Activated naive CD8-positive, alpha-beta T cell treated with anti-CD3 and anti-CD28 coated beads, Interleukin-2, amount 50 U/mL, for 24 hours (primary cell): ENCODE data around the gene OR10A3.

Source experiments
- ATAC-seq: fragments of 150-1000 bp; cut with Tn5 transposase; one replicate; pipeline ENCODE4 v1.10.0; 2021
- DNase-seq: peaks from one replicate; pipeline ENCODE4 v3.0.0; 2021
- H3K27ac Mint-ChIP-seq: one replicate; pipeline ENCODE4 v1.8.0; 2021; ENCODE audit warnings: mild to moderate bottlenecking, mixed read lengths
- H3K27me3 Mint-ChIP-seq: one replicate; pipeline ENCODE4 v1.8.0; 2021; ENCODE audit warnings: mixed read lengths
- H3K36me3 Mint-ChIP-seq: one replicate; pipeline ENCODE4 v1.8.0; 2021; ENCODE audit warnings: low read depth, mixed read lengths
- H3K4me1 Mint-ChIP-seq: one replicate; pipeline ENCODE4 v1.8.0; 2021; ENCODE audit warnings: mixed read lengths
- H3K4me3 Mint-ChIP-seq: one replicate; pipeline ENCODE4 v1.8.0; 2021; ENCODE audit warnings: mild to moderate bottlenecking, moderate library complexity, mixed read lengths
- H3K9me3 Mint-ChIP-seq: one replicate; pipeline ENCODE4 v1.8.0; 2021; ENCODE audit warnings: mixed read lengths

OR10A3 gene

GRCh38 chr11:7907121-7907520 lies 34.4 kb downstream of the OR10A3 start:
- Mint-ChIP-seq H3K4me1 (no peaks in the 10 kb centered on the region), H3K27me3 (peaks cover 5% of the 10 kb centered on the region)
- DNase-seq = no peak

GRCh38 chr11:7906481-7906880 lies 35.0 kb downstream of the OR10A3 start:
- peaks cover 5% of the 10 kb centered on the region for H3K27me3 Mint-ChIP-seq
- H3K9me3 Mint-ChIP-seq = no peaks in the 10 kb centered on the region
- DNase-seq (no peak), ATAC-seq (no peak)
- no peaks in the 10 kb centered on the region for H3K36me3 Mint-ChIP-seq
- no peak overlapping the region for H3K27ac Mint-ChIP-seq
- no peak overlapping the region for H3K4me3 Mint-ChIP-seq
- H3K4me1 Mint-ChIP-seq = no peaks in the 10 kb centered on the region

More at GRCh38 chr11:7907121-7907520, 34.4 kb downstream of the OR10A3 start:
- Mint-ChIP-seq H3K4me3 (no peak overlapping the region), H3K9me3 (no peaks in the 10 kb centered on the region), H3K36me3 (no peaks in the 10 kb centered on the region), H3K27ac (no peak overlapping the region)
- ATAC-seq = no peak

- Mint-ChIP-seq H3K9me3 (no peaks in the 10 kb centered on the region), H3K4me1 (no peaks in the 10 kb centered on the region), H3K4me3 (no peak overlapping the region), H3K27me3 (peaks cover 5% of the 10 kb centered on the region), H3K36me3 (no peaks in the 10 kb centered on the region), H3K27ac (no peak overlapping the region)
- ATAC-seq (no peak), DNase-seq (no peak)
Measured at GRCh38 chr11:7905961-7906429, 35.5 kb downstream of the OR10A3 start.

GRCh38 chr11:7905549-7905948 lies 36.0 kb downstream of the OR10A3 start:
- DNase-seq = no peak
- Mint-ChIP-seq H3K4me3 (no peak overlapping the region), H3K27ac (no peak overlapping the region), H3K27me3 (peaks cover 5% of the 10 kb centered on the region), H3K4me1 (no peaks in the 10 kb centered on the region), H3K9me3 (no peaks in the 10 kb centered on the region), H3K36me3 (no peaks in the 10 kb centered on the region)
- ATAC-seq = no peak

- H3K9me3 Mint-ChIP-seq = no peaks in the 10 kb centered on the region
- H3K4me3 Mint-ChIP-seq = no peak overlapping the region
- ATAC-seq = no peak
- H3K27me3 Mint-ChIP-seq = peaks cover 5% of the 10 kb centered on the region
- H3K27ac Mint-ChIP-seq = no peak overlapping the region
- no peak for DNase-seq
- no peaks in the 10 kb centered on the region for H3K36me3 Mint-ChIP-seq
- no peaks in the 10 kb centered on the region for H3K4me1 Mint-ChIP-seq
Measured at GRCh38 chr11:7904917-7905316, 36.6 kb downstream of the OR10A3 start.

- Mint-ChIP-seq H3K27ac (no peak overlapping the region), H3K4me1 (no peaks in the 10 kb centered on the region), H3K4me3 (no peak overlapping the region), H3K36me3 (no peaks in the 10 kb centered on the region), H3K27me3 (peaks cover 7% of the 10 kb centered on the region), H3K9me3 (no peaks in the 10 kb centered on the region)
- no peak for DNase-seq
- ATAC-seq = no peak
Measured at GRCh38 chr11:7903940-7904339, 37.6 kb downstream of the OR10A3 start.

- no peaks in the 10 kb centered on the region for H3K4me1 Mint-ChIP-seq
- H3K36me3 Mint-ChIP-seq = no peaks in the 10 kb centered on the region
- DNase-seq = no peak
- ATAC-seq = no peak
- H3K4me3 Mint-ChIP-seq = no peak overlapping the region
- peaks cover 2% of the 10 kb centered on the region for H3K27me3 Mint-ChIP-seq
- H3K9me3 Mint-ChIP-seq = no peaks in the 10 kb centered on the region
- no peak overlapping the region for H3K27ac Mint-ChIP-seq
Measured at GRCh38 chr11:7901319-7901854, 40.1 kb downstream of the OR10A3 start.

- no peak for ATAC-seq
- H3K36me3 Mint-ChIP-seq = no peaks in the 10 kb centered on the region
- no peaks in the 10 kb centered on the region for H3K4me1 Mint-ChIP-seq
Measured at GRCh38 chr11:7900686-7901085, 40.8 kb downstream of the OR10A3 start.

GRCh38 chr11:7899418-7899817 lies 42.1 kb downstream of the OR10A3 start:
- Mint-ChIP-seq H3K27ac (no peak overlapping the region), H3K27me3 (peaks cover 2% of the 10 kb centered on the region), H3K9me3 (no peaks in the 10 kb centered on the region), H3K36me3 (no peaks in the 10 kb centered on the region), H3K4me1 (no peaks in the 10 kb centered on the region), H3K4me3 (no peak overlapping the region)
- DNase-seq = no peak
- ATAC-seq = no peak

More at GRCh38 chr11:7900686-7901085, 40.8 kb downstream of the OR10A3 start:
- Mint-ChIP-seq H3K9me3 (no peaks in the 10 kb centered on the region), H3K4me3 (no peak overlapping the region), H3K27me3 (peaks cover 2% of the 10 kb centered on the region), H3K27ac (no peak overlapping the region)
- DNase-seq = no peak

- H3K27ac Mint-ChIP-seq = no peak overlapping the region
- DNase-seq (no peak), ATAC-seq (no peak)
- H3K27me3 Mint-ChIP-seq = peaks cover 2% of the 10 kb centered on the region
- no peaks in the 10 kb centered on the region for H3K4me1 Mint-ChIP-seq
- no peaks in the 10 kb centered on the region for H3K36me3 Mint-ChIP-seq
- H3K9me3 Mint-ChIP-seq = no peaks in the 10 kb centered on the region
- no peak overlapping the region for H3K4me3 Mint-ChIP-seq
Measured at GRCh38 chr11:7898666-7899283, 42.7 kb downstream of the OR10A3 start.

- no peaks in the 10 kb centered on the region for H3K9me3 Mint-ChIP-seq
- H3K27ac Mint-ChIP-seq = no peak overlapping the region
Measured at GRCh38 chr11:7896009-7896785, 45.3 kb downstream of the OR10A3 start.

GRCh38 chr11:7894251-7894650 lies 47.3 kb downstream of the OR10A3 start:
- Mint-ChIP-seq H3K4me1 (peaks cover 5% of the 10 kb centered on the region), H3K36me3 (no peaks in the 10 kb centered on the region), H3K27ac (no peak overlapping the region), H3K27me3 (peaks cover 2% of the 10 kb centered on the region), H3K4me3 (no peak overlapping the region), H3K9me3 (no peaks in the 10 kb centered on the region)
- DNase-seq (no peak), ATAC-seq (no peak)

More at GRCh38 chr11:7896009-7896785, 45.3 kb downstream of the OR10A3 start:
- ATAC-seq (no peak), DNase-seq (no peak)
- Mint-ChIP-seq H3K4me3 (no peak overlapping the region), H3K4me1 (peaks cover 3% of the 10 kb centered on the region), H3K27me3 (peaks cover 2% of the 10 kb centered on the region), H3K36me3 (no peaks in the 10 kb centered on the region)

- Mint-ChIP-seq H3K27ac (no peak overlapping the region), H3K4me1 (peaks cover 5% of the 10 kb centered on the region), H3K9me3 (no peaks in the 10 kb centered on the region), H3K36me3 (no peaks in the 10 kb centered on the region), H3K4me3 (no peak overlapping the region), H3K27me3 (no peaks in the 10 kb centered on the region)
- ATAC-seq (no peak), DNase-seq (no peak)
Measured at GRCh38 chr11:7893796-7894195, 47.7 kb downstream of the OR10A3 start.

GRCh38 chr11:7892840-7893254 lies 48.7 kb downstream of the OR10A3 start:
- no peak overlapping the region for H3K27ac Mint-ChIP-seq
- H3K4me3 Mint-ChIP-seq = no peak overlapping the region
- no peaks in the 10 kb centered on the region for H3K36me3 Mint-ChIP-seq
- DNase-seq = no peak
- H3K27me3 Mint-ChIP-seq = no peaks in the 10 kb centered on the region
- peaks cover 5% of the 10 kb centered on the region for H3K4me1 Mint-ChIP-seq
- no peaks in the 10 kb centered on the region for H3K9me3 Mint-ChIP-seq
- peak; percentile 28 for ATAC-seq
